ENCODE results near the gene ALKBH2.

ALKBH2 gene

GRCh38 chr12:109097435-109098182 lies 4.3 kb upstream of the ALKBH2 start, which contains the start of gene UNG:
Gene UNG, plus strand, starts transcription at chr12:109097597. Its CDS starts 83 bp downstream, at chr12:109097680.
- TF ChIP-seq USF1 (IDR thresholded peaks at IDR 0.05) (peak; percentile 72), NFIC (IDR thresholded peaks at IDR 0.05) (no peak), TAF1 (IDR thresholded peaks at IDR 0.05; ENCODE audit: low read depth) (peak; percentile 61; the same call in 1 of the 2 replicates), TEAD4 (IDR thresholded peaks at IDR 0.05) (no peak; the same call in 1 of the 2 replicates), FOXM1 (IDR thresholded peaks at IDR 0.05; ENCODE audit: borderline replicate concordance, low read depth) (0 out of 2 replicates have a peak, but pooled peaks have one; percentile 54), MAX (IDR thresholded peaks at IDR 0.05) (peak; percentile 98), CREB1 (IDR thresholded peaks at IDR 0.05; ENCODE audit: low read depth) (0 out of 2 replicates have a peak, but pooled peaks have one; percentile 20), EGR1 (IDR thresholded peaks at IDR 0.05) (no peak), RAD21 (IDR thresholded peaks at IDR 0.05; ENCODE audit: low read depth) (no peak), YY1 (IDR thresholded peaks at IDR 0.05; ENCODE audit: low read depth) (peak; percentile 81; the same call in 1 of the 2 replicates), CEBPB (IDR thresholded peaks at IDR 0.05) (no peak)

GRCh38 chr12:109097140-109097434 lies 3.8 kb upstream of the ALKBH2 start:
- TF ChIP-seq CREB1 (IDR thresholded peaks at IDR 0.05; ENCODE audit: low read depth): no peak
- no peak for TF ChIP-seq NFIC (IDR thresholded peaks at IDR 0.05)

- no peak for TF ChIP-seq EP300 (IDR thresholded peaks at IDR 0.05; ENCODE audit: borderline replicate concordance)
- no peak for TF ChIP-seq NFIC (IDR thresholded peaks at IDR 0.05)
Observed at GRCh38 chr12:109092497-109093021, 713 bp downstream of the ALKBH2 start.

GRCh38 chr12:109089683-109090082 lies 3.6 kb downstream of the ALKBH2 start:
- TF ChIP-seq YY1 (IDR thresholded peaks at IDR 0.05; ENCODE audit: low read depth) (no peak), EGR1 (IDR thresholded peaks at IDR 0.05) (no peak), REST (IDR thresholded peaks at IDR 0.05; ENCODE audit: low read depth) (no peak), USF1 (IDR thresholded peaks at IDR 0.05) (no peak), EP300 (IDR thresholded peaks at IDR 0.05; ENCODE audit: borderline replicate concordance) (no peak), NFIC (IDR thresholded peaks at IDR 0.05) (no peak), TAF1 (IDR thresholded peaks at IDR 0.05; ENCODE audit: low read depth) (no peak), TCF12 (IDR thresholded peaks at IDR 0.05; ENCODE audit: low read depth) (no peak)

- no peak for TF ChIP-seq YY1 (IDR thresholded peaks at IDR 0.05; ENCODE audit: low read depth)
- TF ChIP-seq NFIC (IDR thresholded peaks at IDR 0.05): no peak
- no peak for TF ChIP-seq CREB1 (IDR thresholded peaks at IDR 0.05; ENCODE audit: low read depth)
- no peak for TF ChIP-seq EGR1 (IDR thresholded peaks at IDR 0.05)
- TF ChIP-seq REST (IDR thresholded peaks at IDR 0.05; ENCODE audit: low read depth): no peak
- TF ChIP-seq CEBPB (IDR thresholded peaks at IDR 0.05): no peak
- no peak for TF ChIP-seq EP300 (IDR thresholded peaks at IDR 0.05; ENCODE audit: borderline replicate concordance)
- TF ChIP-seq TAF1 (IDR thresholded peaks at IDR 0.05; ENCODE audit: low read depth): no peak
- no peak for TF ChIP-seq FOXM1 (IDR thresholded peaks at IDR 0.05; ENCODE audit: borderline replicate concordance, low read depth)
- no peak for TF ChIP-seq USF1 (IDR thresholded peaks at IDR 0.05)
- TF ChIP-seq TEAD4 (IDR thresholded peaks at IDR 0.05): no peak
- no peak for TF ChIP-seq MAX (IDR thresholded peaks at IDR 0.05)
- TF ChIP-seq ZBTB7A (IDR thresholded peaks at IDR 0.05; ENCODE audit: low read depth): no peak
- TF ChIP-seq RAD21 (IDR thresholded peaks at IDR 0.05; ENCODE audit: low read depth): no peak
- no peak for TF ChIP-seq TCF12 (IDR thresholded peaks at IDR 0.05; ENCODE audit: low read depth)
Observed at GRCh38 chr12:109088818-109089217, 4.5 kb downstream of the ALKBH2 start.

- no peak for TF ChIP-seq USF1 (IDR thresholded peaks at IDR 0.05)
- no peak for TF ChIP-seq RAD21 (IDR thresholded peaks at IDR 0.05; ENCODE audit: low read depth)
- TF ChIP-seq CEBPB (IDR thresholded peaks at IDR 0.05): no peak
- no peak for TF ChIP-seq MAX (IDR thresholded peaks at IDR 0.05)
- TF ChIP-seq EGR1 (IDR thresholded peaks at IDR 0.05): no peak
- TF ChIP-seq CREB1 (IDR thresholded peaks at IDR 0.05; ENCODE audit: low read depth): no peak
Observed at GRCh38 chr12:109087250-109087649, 6.0 kb downstream of the ALKBH2 start.
